T-cell (primary cell): ENCODE results near the gene SLC5A5. TPM values are rescaled to one million over a fixed set of nuclear protein-coding genes. Genes with fewer than 3 reads are reported as not detected.

Experiments used
- ATAC-seq, 4 experiments: fragments of 200-7000 bp in 3 of 4; fragments of 150-1000 bp in 1 of 4; cut with Tn5 transposase; replicated peaks in 1 of 4; 1 replicate in 3 of 4; 2 replicates in 1 of 4; pipeline ENCODE4 v1.10.0; 2021; ENCODE audit warnings: moderate library complexity in 3 of 4, mild to moderate bottlenecking in 2 of 4, moderate number of reproducible peaks in 1 of 4
- CTCF ChIA-PET, 2 donors: fragments of 300-600 bp; sonication (Branson Sonifier 250); formaldehyde crosslinking; loops; one replicate each; lab custom pipeline; 2022; ENCODE audit warnings: antibody characterized with exemption in 2 of 2; lab: Charles Lee
- POLR2A ChIA-PET, 2 donors: fragments of 300-600 bp; sonication (Branson Sonifier 250); formaldehyde crosslinking; loops; one replicate each; lab custom pipeline; 2022; ENCODE audit warnings: antibody characterized with exemption in 2 of 2; lab: Charles Lee
- DNase-seq, 35 experiments: peaks; one replicate each; pipeline versions ENCODE4 v3.0.0 to v3.0.0-alpha.2; 2013 to 2023
- H3K27ac ChIP-seq: one replicate; pipeline ENCODE4 v1.5.1; 2013; ENCODE audit warnings: low read length
- H3K27me3 ChIP-seq, 2 experiments: replicated peaks in 1 of 2; 1 replicate in 1 of 2; 2 replicates in 1 of 2; pipeline versions ENCODE4 v1.6.1 to v1.7.0; 2013; ENCODE audit warnings: low read length in 1 of 2, mixed read lengths in 1 of 2; ENCODE audit not compliant: control insufficient read depth in 2 of 2, insufficient read depth in 2 of 2; ENCODE audit errors: extremely low read depth in 1 of 2
- H3K36me3 ChIP-seq, 2 donors: 1 replicate in 1 of 2; 2 replicates in 1 of 2; pipeline versions ENCODE4 v1.6.1 to v1.7.0; 2013; ENCODE audit warnings: low read length in 1 of 2; ENCODE audit not compliant: control insufficient read depth in 2 of 2, insufficient read depth in 1 of 2; ENCODE audit errors: extremely low read depth in 1 of 2
- H3K4me1 ChIP-seq, 2 experiments: 1 replicate in 1 of 2; 2 replicates in 1 of 2; pipeline versions ENCODE4 v1.6.1 to v1.7.0; 2013; ENCODE audit warnings: low read length in 2 of 2, mixed read lengths in 1 of 2; ENCODE audit not compliant: insufficient read depth in 2 of 2, control insufficient read depth in 1 of 2; ENCODE audit errors: extremely low read depth in 1 of 2
- H3K4me3 ChIP-seq, 2 donors: 1 replicate in 1 of 2; 2 replicates in 1 of 2; pipeline versions ENCODE4 v1.5.1 to v1.7.0; 2013; ENCODE audit warnings: mild to moderate bottlenecking in 2 of 2, low read length in 1 of 2, moderate library complexity in 1 of 2; ENCODE audit not compliant: control insufficient read depth in 1 of 2; ENCODE audit errors: extremely low read depth in 1 of 2
- H3K9me3 ChIP-seq: 2 replicates; pipeline ENCODE4 v1.7.0; 2013
- H3K27ac Mint-ChIP-seq, 2 donors: one replicate each; pipeline ENCODE4 v1.8.0; 2020 to 2021; ENCODE audit warnings: mild to moderate bottlenecking in 2 of 2, mixed read lengths in 2 of 2
- H3K27me3 Mint-ChIP-seq, 2 donors: one replicate each; pipeline ENCODE4 v1.8.0; 2021 to 2022; ENCODE audit warnings: mixed read lengths in 2 of 2
- H3K36me3 Mint-ChIP-seq: one replicate; pipeline ENCODE4 v1.8.0; 2021; ENCODE audit warnings: mixed read lengths
- H3K4me1 Mint-ChIP-seq, 3 donors: one replicate each; pipeline ENCODE4 v1.8.0; 2020 to 2022; ENCODE audit warnings: mixed read lengths in 3 of 3, mild to moderate bottlenecking in 1 of 3
- H3K4me3 Mint-ChIP-seq, 3 donors: one replicate each; pipeline ENCODE4 v1.8.0; 2020 to 2022; ENCODE audit warnings: mild to moderate bottlenecking in 3 of 3, mixed read lengths in 3 of 3, moderate library complexity in 3 of 3
- H3K9me3 Mint-ChIP-seq, 3 donors: one replicate each; pipeline ENCODE4 v1.8.0; 2020 to 2022; ENCODE audit warnings: mixed read lengths in 3 of 3
- WGBS: methylation state at CpG from one replicate; pipeline ENCODE4 v1.1.5; 2013; ENCODE audit warnings: missing lambda C conversion rate; ENCODE audit not compliant: insufficient coverage; 5-methylcytosine and 5-hydroxymethylcytosine counted together
- total RNA-seq, 35 experiments: library from RNA in 6 of 35; stranded (reverse) in 6 of 35; fragments of 120-200 nt in 1 of 35; gene quantifications; one replicate each; pipeline versions ENCODE4 v1.2.1 to v1.2.4 and lab custom pipeline; 2013 to 2026

SLC5A5 gene
- total RNA-seq, 5 donors from 2014 or later (not counting 1 experiment from before 2014, with no cell fraction given): 2.1 to 5.7 (median 3.5) TPM

GRCh38 chr19:17866964-17867486 lies 4.7 kb upstream of the SLC5A5 start:
- peaks cover 0 to 19% of the 10 kb centered on the region in 2 experiments for H3K4me1 ChIP-seq
- Mint-ChIP-seq H3K27me3 (no peaks in the 10 kb centered on the region), H3K4me1 (peaks cover 5 to 24% (median 10%) of the 10 kb centered on the region in 3 donors), H3K27ac (no peak overlapping the region), H3K36me3 (peaks cover 13% of the 10 kb centered on the region), H3K9me3 (no peaks in the 10 kb centered on the region), H3K4me3 (no peak overlapping the region)
- ChIA-PET CTCF (no interaction called here), POLR2A (no interaction called here)
- WGBS: 96% methylated on average over 8 of the region's 11 CpGs
- no peak overlapping the region for H3K27ac ChIP-seq
- ATAC-seq: no peak
- no peak for DNase-seq
- no peak overlapping the region for H3K4me3 ChIP-seq
- H3K36me3 ChIP-seq: peaks cover 12 to 34% of the 10 kb centered on the region in 2 donors
- H3K27me3 ChIP-seq: peaks cover 0 to 19% of the 10 kb centered on the region in 2 experiments
- H3K9me3 ChIP-seq: no peaks in the 10 kb centered on the region

GRCh38 chr19:17868669-17869068 lies 3.1 kb upstream of the SLC5A5 start:
- H3K27ac Mint-ChIP-seq: no peak overlapping the region
- no peak for ATAC-seq

GRCh38 chr19:17869114-17869608 lies 2.6 kb upstream of the SLC5A5 start:
- H3K4me3 ChIP-seq: no peak overlapping the region

More at GRCh38 chr19:17868669-17869068, 3.1 kb upstream of the SLC5A5 start:
- H3K4me1 ChIP-seq: peaks cover 2 to 28% of the 10 kb centered on the region in 2 experiments
- no peak overlapping the region for H3K4me3 ChIP-seq
- WGBS: 81% methylated on average over 6 of the region's 6 CpGs
- H3K4me1 Mint-ChIP-seq: peaks cover 7 to 27% (median 13%) of the 10 kb centered on the region in 3 donors
- no peaks in the 10 kb centered on the region for H3K9me3 ChIP-seq
- H3K9me3 Mint-ChIP-seq: no peaks in the 10 kb centered on the region
- H3K4me3 Mint-ChIP-seq: no peak overlapping the region
- POLR2A ChIA-PET: no interaction called here
- H3K27me3 Mint-ChIP-seq: no peaks in the 10 kb centered on the region
- CTCF ChIA-PET: no interaction called here
- peaks cover 0 to 31% of the 10 kb centered on the region in 2 experiments for H3K27me3 ChIP-seq
- H3K36me3 ChIP-seq: peaks cover 4 to 18% of the 10 kb centered on the region in 2 donors
- H3K36me3 Mint-ChIP-seq: peaks cover 4% of the 10 kb centered on the region
- no peak overlapping the region for H3K27ac ChIP-seq
- no peak for DNase-seq

GRCh38 chr19:17871032-17871877 lies 490 bp upstream of the SLC5A5 start:
- H3K27ac Mint-ChIP-seq: peak overlapping the region; percentile 58 to 80
- Histone ChIP-seq H3K9me3 (no peaks in the 10 kb centered on the region), H3K36me3 (no peaks in the 10 kb centered on the region), H3K27ac (no peak overlapping the region), H3K27me3 (peaks cover 0 to 37% of the 10 kb centered on the region in 2 experiments), H3K4me3 (peak overlapping the region in 1 of 2 donors; percentile 54), H3K4me1 (peaks cover 5 to 37% of the 10 kb centered on the region in 2 experiments)
- ChIA-PET POLR2A (no interaction called here), CTCF (interaction anchor here (0.6 to 2.4 kb wide), 3 partner anchors 12 to 61 kb away, joined by 3 to 10 read pairs (median 4); partner anchors contain the start of genes CCDC124 (in 1 of the 2) and RPL18A (in 1 of the 2))
- no peaks in the 10 kb centered on the region for H3K27me3 Mint-ChIP-seq
- DNase-seq (no peak), ATAC-seq (no peak)
- no peaks in the 10 kb centered on the region for H3K36me3 Mint-ChIP-seq
- H3K4me3 Mint-ChIP-seq: peak overlapping the region; percentile 73 to 85 (median 80)
- H3K9me3 Mint-ChIP-seq: no peaks in the 10 kb centered on the region
- H3K4me1 Mint-ChIP-seq: peaks cover 13 to 32% (median 16%) of the 10 kb centered on the region in 3 donors
- 71% methylated on average over 7 of the region's 10 CpGs for WGBS

More at GRCh38 chr19:17869114-17869608, 2.6 kb upstream of the SLC5A5 start:
- H3K9me3 ChIP-seq: no peaks in the 10 kb centered on the region
- peaks cover 5 to 32% of the 10 kb centered on the region in 2 experiments for H3K4me1 ChIP-seq
- Mint-ChIP-seq H3K36me3 (no peaks in the 10 kb centered on the region), H3K27me3 (no peaks in the 10 kb centered on the region), H3K9me3 (no peaks in the 10 kb centered on the region), H3K4me3 (no peak overlapping the region), H3K4me1 (peaks cover 7 to 27% (median 15%) of the 10 kb centered on the region in 3 donors), H3K27ac (no peak overlapping the region)
- ATAC-seq (no peak), DNase-seq (no peak)
- WGBS: 87% methylated on average over 8 of the region's 11 CpGs
- peaks cover 0 to 34% of the 10 kb centered on the region in 2 experiments for H3K27me3 ChIP-seq
- H3K27ac ChIP-seq: no peak overlapping the region
- ChIA-PET CTCF (no interaction called here), POLR2A (no interaction called here)
- H3K36me3 ChIP-seq: peaks cover 0 to 13% of the 10 kb centered on the region in 2 donors

- no peaks in the 10 kb centered on the region for H3K27me3 Mint-ChIP-seq
- WGBS: 9% methylated on average over 60 of the region's 61 CpGs
- peaks cover 13 to 32% (median 16%) of the 10 kb centered on the region in 3 donors for H3K4me1 Mint-ChIP-seq
- peak overlapping the region; percentile 28 to 61 for H3K27ac Mint-ChIP-seq
- H3K9me3 ChIP-seq: no peaks in the 10 kb centered on the region
- no peaks in the 10 kb centered on the region for H3K36me3 Mint-ChIP-seq
- peaks cover 5 to 37% of the 10 kb centered on the region in 2 experiments for H3K4me1 ChIP-seq
- DNase-seq (peak in 10 of 35 experiments; percentile 16 to 43 (median 26)), ATAC-seq (peak; percentile 9 to 47 (median 36))
- peaks cover 0 to 37% of the 10 kb centered on the region in 2 experiments for H3K27me3 ChIP-seq
- ChIA-PET CTCF (interaction anchor here (0.6 to 2.4 kb wide), 3 partner anchors 13 to 60 kb away, joined by 3 to 10 read pairs (median 4); partner anchors contain the start of genes CCDC124 (in 1 of the 2) and RPL18A (in 1 of the 2)), POLR2A (interaction anchor here (0.5 to 0.6 kb wide), 2 partner anchors 127 to 431 kb away, joined by 3 to 6 read pairs; no protein-coding TSS in a partner anchor)
- no peaks in the 10 kb centered on the region for H3K36me3 ChIP-seq
- no peaks in the 10 kb centered on the region for H3K9me3 Mint-ChIP-seq
- peak overlapping the region; percentile 12 for H3K27ac ChIP-seq
- H3K4me3 Mint-ChIP-seq: peak overlapping the region; percentile 65 to 85 (median 80)
- peak overlapping the region; percentile 54 to 60 for H3K4me3 ChIP-seq
Measured at GRCh38 chr19:17872251-17873001, 681 bp downstream of the SLC5A5 start.
